Measurements from ENCODE around the gene PABPN1. TPM values are rescaled to one million over a fixed set of nuclear protein-coding genes. Genes with fewer than 3 reads are reported as not detected.

The PABPN1 gene
- total RNA-seq, 1 donor from 2014 or later, result 298 TPM

- Mint-ChIP-seq H3K4me3 (peak overlapping the region; percentile 89), H3K4me1 (peaks cover 19% of the 10 kb centered on the region), H3K27ac (no peak overlapping the region), H3K9me3 (peaks cover 8% of the 10 kb centered on the region), H3K36me3 (peaks cover 26% of the 10 kb centered on the region), H3K27me3 (ENCODE audit: insufficient read depth, low read depth) (peaks cover 20% of the 10 kb centered on the region)
- peak; percentile 74 for DNase-seq (ENCODE audit: low spot score)
- Histone ChIP-seq H4K20me1 (ENCODE audit: low read depth) (peaks cover 19% of the 10 kb centered on the region), H3F3A (ENCODE audit: low read depth) (peaks cover 44% of the 10 kb centered on the region), H2AFZ (replicated peaks) (peak overlapping the region; percentile 67), H3K79me2 (ENCODE audit: low read depth) (peaks cover 3% of the 10 kb centered on the region), H3K27ac (no peak overlapping the region), H3K27me3 (peaks cover 9% of the 10 kb centered on the region), H3K36me3 (no peaks in the 10 kb centered on the region), H3K4me1 (peaks cover 5% of the 10 kb centered on the region), H3K9ac (no peak overlapping the region), H3K4me3 (peak overlapping the region; percentile 91), H3K9me3 (ENCODE audit: low read depth) (no peaks in the 10 kb centered on the region), H3K4me2 (peak overlapping the region; percentile 99)
- TF ChIP-seq EZH2 (IDR thresholded peaks at IDR 0.05), result no peak
- TF ChIP-seq, protein P1, sequence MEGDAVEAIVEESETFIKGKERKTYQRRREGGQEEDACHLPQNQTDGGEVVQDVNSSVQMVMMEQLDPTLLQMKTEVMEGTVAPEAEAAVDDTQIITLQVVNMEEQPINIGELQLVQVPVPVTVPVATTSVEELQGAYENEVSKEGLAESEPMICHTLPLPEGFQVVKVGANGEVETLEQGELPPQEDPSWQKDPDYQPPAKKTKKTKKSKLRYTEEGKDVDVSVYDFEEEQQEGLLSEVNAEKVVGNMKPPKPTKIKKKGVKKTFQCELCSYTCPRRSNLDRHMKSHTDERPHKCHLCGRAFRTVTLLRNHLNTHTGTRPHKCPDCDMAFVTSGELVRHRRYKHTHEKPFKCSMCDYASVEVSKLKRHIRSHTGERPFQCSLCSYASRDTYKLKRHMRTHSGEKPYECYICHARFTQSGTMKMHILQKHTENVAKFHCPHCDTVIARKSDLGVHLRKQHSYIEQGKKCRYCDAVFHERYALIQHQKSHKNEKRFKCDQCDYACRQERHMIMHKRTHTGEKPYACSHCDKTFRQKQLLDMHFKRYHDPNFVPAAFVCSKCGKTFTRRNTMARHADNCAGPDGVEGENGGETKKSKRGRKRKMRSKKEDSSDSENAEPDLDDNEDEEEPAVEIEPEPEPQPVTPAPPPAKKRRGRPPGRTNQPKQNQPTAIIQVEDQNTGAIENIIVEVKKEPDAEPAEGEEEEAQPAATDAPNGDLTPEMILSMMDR (IDR thresholded peaks at IDR 0.05), result peak; percentile 53
Measured at GRCh38 chr14:23351681-23352505, 30.6 kb downstream of the PABPN1 start.

DNA sequence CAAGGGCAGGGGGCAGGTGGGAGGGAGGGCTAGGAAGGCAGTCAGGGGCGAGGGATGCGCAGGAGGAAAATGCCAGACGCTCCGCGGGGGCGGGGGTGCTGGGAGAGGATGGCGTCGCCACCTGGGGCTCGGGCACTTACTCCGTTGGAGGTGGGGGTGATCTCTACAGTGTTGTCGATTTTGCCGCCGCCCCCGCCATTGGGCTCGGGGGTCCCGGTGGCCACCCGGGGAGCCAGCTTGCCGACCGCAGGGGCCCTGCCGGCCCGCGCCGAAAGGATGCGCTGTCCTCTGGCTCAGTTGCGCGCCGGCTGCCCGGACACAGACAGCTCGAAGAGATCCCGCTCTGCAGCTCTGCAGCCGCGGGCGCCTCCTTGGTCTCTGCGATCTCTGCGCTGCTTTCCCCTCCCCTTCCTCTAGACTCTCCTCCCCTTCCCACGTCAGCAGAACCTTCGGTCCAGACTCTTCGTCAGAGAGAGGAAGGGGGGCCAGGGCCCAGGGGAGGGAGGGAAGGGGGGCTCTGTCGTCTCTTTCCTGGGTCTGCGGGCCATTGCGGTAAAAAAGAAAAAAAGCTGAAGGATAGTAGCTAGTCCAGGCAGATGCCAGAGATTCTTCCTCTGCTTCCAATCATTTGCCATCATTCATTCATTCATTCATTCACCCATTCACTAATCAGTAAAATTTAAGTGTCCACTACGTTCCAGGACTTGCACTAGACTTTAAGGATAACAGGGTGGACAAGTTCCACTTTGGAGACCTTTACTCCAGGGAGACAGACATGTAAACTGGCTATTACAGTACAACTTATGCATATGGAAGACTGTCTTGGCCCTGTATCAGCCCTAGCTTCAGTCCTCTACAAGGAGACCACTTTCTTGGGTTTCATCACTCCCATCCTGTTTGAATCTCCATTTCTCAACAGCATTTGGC is 31.5 kb downstream of the PABPN1 start, which contains the start of gene SLC22A17:
TSS of gene SLC22A17 (minus strand) at position 382 of the 927 bp plus-strand sequence.
- peak within 1 kb of the TSS; percentile 89 for H3K4me3 Mint-ChIP-seq
- Histone ChIP-seq H3K36me3 (no peaks in the 10 kb centered on the region), H3K9ac (no peak within 1 kb of the TSS), H3K27me3 (peaks cover 9% of the 10 kb centered on the region), H3F3A (ENCODE audit: low read depth) (peaks cover 53% of the 10 kb centered on the region), H4K20me1 (ENCODE audit: low read depth) (peaks cover 19% of the 10 kb centered on the region), H3K27ac (no peak within 1 kb of the TSS), H2AFZ (replicated peaks) (peak within 1 kb of the TSS; percentile 67), H3K4me1 (peaks cover 5% of the 10 kb centered on the region), H3K4me2 (peak within 1 kb of the TSS; percentile 99), H3K9me3 (ENCODE audit: low read depth) (no peaks in the 10 kb centered on the region), H3K79me2 (ENCODE audit: low read depth) (peaks cover 3% of the 10 kb centered on the region), H3K4me3 (peak within 1 kb of the TSS; percentile 91)
- peaks cover 25% of the 10 kb centered on the region for H3K36me3 Mint-ChIP-seq
- DNase-seq (ENCODE audit: low spot score), result peak; percentile 91
- H3K27ac Mint-ChIP-seq, result peak within 1 kb of the TSS; percentile 70
- H3K9me3 Mint-ChIP-seq, result peaks cover 8% of the 10 kb centered on the region
- H3K4me1 Mint-ChIP-seq, result peaks cover 19% of the 10 kb centered on the region
- peaks cover 20% of the 10 kb centered on the region for H3K27me3 Mint-ChIP-seq (ENCODE audit: insufficient read depth, low read depth)
- TF ChIP-seq EZH2 (IDR thresholded peaks at IDR 0.05), result no peak
- no peak for TF ChIP-seq EZH2phosphoT487 (IDR thresholded peaks at IDR 0.05)
- TF ChIP-seq, protein P1 (IDR thresholded peaks at IDR 0.05), result peak; percentile 4

DNA sequence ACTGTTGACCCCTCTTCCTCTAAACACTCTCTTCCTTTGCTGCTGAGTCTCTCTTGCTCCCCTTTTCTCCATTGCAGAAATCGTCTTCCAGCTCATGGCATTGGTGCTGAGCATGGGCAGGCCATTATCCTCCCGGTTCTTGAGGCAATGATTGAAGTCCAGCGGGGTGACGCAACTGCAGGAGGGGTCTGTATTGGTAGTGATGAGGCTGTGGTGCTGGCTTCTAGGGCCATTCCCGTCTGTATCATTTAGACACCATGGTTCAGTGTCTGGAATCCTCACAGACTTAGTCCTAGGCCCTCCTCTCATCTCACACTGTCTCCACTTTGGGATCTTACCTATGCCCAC is 32.1 kb downstream of the PABPN1 start:
- H3F3A ChIP-seq (ENCODE audit: low read depth), result peaks cover 59% of the 10 kb centered on the region
- H3K36me3 ChIP-seq, result no peaks in the 10 kb centered on the region
- peak overlapping the region; percentile 99 for H3K4me2 ChIP-seq
- Mint-ChIP-seq H3K4me1 (peaks cover 19% of the 10 kb centered on the region), H3K9me3 (peaks cover 8% of the 10 kb centered on the region), H3K27ac (no peak overlapping the region), H3K4me3 (peak overlapping the region; percentile 89), H3K36me3 (peaks cover 25% of the 10 kb centered on the region), H3K27me3 (ENCODE audit: insufficient read depth, low read depth) (peaks cover 21% of the 10 kb centered on the region)
- no peaks in the 10 kb centered on the region for H3K9me3 ChIP-seq (ENCODE audit: low read depth)
- TF ChIP-seq EZH2 (IDR thresholded peaks at IDR 0.05) (no peak), EZH2phosphoT487 (IDR thresholded peaks at IDR 0.05) (no peak)
- TF ChIP-seq, protein P1 (IDR thresholded peaks at IDR 0.05), result no peak
- H3K27me3 ChIP-seq, result peaks cover 9% of the 10 kb centered on the region
- peaks cover 3% of the 10 kb centered on the region for H3K79me2 ChIP-seq (ENCODE audit: low read depth)
- peaks cover 5% of the 10 kb centered on the region for H3K4me1 ChIP-seq
- H3K27ac ChIP-seq, result no peak overlapping the region
- no peak for DNase-seq (ENCODE audit: low spot score)
- no peak overlapping the region for H2AFZ ChIP-seq (replicated peaks)
- no peak overlapping the region for H3K4me3 ChIP-seq
- H3K9ac ChIP-seq, result no peak overlapping the region
- peaks cover 24% of the 10 kb centered on the region for H4K20me1 ChIP-seq (ENCODE audit: low read depth)
